Medulla oblongata (tissue), 1 donor: ENCODE data around the gene RILPL1.
"Not testable (repeated sequence)": the region's sequence is repeated elsewhere in the genome, so short reads cannot be mapped to it uniquely, and the experiment has no call there.

Source experiments
- DNase-seq: peaks from one replicate; pipeline ENCODE4 v3.0.0-alpha.2; 2015; ENCODE audit errors: extremely low spot score

Gene RILPL1

DNA sequence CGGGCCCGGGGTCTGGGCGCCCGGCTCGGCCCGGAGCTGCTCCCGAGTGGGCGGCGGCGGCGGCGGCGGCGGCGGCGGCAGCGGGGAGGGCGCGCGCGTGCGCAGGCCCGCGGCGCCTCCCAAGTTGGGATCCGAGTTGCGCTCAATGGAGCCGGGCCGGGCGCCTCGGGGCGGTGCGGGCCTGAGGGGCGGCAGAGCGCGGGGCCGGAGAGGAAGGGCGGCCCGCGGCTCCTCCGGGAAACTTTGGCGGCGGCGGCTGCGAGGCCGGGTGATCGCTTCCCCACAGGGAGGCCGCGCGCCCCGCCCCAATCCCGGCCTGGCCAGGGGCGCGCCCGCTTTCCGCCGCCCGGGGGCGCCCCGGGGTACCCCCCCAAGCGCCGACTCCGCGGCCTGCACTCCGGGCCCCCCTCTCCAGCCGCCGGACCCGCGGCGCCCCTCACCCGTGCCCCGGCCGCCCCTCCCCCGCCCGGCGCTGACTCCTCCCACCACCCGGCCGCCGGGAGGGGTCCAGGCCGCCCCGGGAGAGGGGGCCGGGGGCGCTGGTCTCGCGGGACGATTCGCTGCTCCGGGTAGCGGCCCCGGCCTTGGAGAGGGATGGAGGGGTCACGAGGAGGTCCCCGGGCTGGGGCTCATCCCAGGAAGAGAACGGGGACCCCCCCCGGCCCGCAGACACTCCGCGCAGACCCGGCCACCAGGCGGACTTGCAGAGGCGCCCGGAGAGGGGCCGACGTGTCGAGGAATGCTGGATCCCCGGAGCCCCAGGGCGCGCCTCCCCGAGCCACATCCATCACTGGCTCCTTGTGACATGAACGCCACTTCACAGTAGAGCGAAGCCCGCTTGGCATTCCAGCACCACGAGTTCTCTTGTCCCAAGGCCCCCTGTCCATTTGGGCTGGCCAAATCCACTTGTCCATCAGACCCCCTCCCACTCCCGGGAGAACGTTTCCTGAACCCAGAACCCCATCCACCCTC, at the start of gene RILPL1:
RILPL1 (minus strand) TSS at position 48 of the 972 bp plus-strand sequence. CDS start 237 bp downstream, outside the sequence.
- peak; percentile 62 for DNase-seq

DNA sequence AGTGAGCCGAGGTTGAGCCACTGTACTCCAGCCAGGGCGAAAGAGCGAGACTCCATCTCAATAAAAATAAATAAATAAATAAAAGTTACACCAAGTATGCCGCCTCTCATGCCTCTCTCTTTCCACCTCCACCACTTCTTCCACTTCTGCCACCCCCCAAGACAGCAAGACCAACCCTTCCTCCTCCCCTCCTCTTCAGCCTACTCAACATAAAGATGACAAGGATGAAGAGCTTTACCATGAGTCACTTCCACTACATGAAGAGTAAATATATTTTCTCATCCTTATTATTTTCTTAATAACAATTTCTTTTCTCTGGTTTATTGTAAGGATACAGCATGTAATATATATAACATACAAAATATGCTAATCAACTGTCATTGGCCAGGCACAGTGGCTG, 47.3 kb upstream of the RILPL1 start:
- DNase-seq = no peak

DNA sequence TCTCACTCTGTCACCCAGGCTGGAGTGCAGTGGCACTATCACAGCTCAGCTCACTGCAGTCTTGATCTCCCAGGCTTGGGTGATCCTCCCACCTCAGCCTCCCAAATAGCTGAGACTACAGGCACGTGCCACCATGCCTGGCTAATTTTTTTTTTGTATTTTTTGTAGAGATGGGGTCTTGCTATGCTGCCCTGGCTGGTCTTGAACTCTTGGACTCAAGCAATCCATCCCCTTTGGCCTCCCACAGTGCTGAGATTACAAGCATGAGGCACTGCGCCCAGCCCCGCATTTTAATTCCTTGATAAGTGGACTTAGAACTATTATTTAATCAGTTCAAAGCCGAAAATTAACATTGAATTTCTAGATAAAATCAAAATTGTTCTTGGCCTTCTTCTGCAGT, 45.3 kb upstream of the RILPL1 start:
- not testable (repeated sequence) for DNase-seq

DNA sequence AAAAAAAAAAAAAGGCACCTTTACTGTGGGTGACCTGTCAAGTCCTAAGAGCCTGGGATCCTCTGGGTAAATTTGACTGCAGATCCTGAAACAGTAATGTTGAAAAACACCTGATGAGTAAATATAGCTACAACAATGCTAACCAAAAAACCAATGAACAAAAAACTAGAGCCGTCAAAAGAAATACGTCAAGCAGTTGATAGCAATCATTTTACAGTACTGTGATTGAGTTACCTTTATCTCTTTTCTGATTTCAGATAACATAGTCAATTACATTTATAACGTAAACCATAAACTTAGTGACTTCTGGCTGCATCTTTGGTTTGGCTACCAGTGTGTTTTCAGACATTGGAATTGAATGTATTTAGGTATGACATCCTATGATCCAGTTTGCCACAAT, 44.7 kb upstream of the RILPL1 start:
- DNase-seq = no peak

- DNase-seq = no peak
Measured at GRCh38 chr12:123576611-123577010, 43.1 kb upstream of the RILPL1 start.

DNA sequence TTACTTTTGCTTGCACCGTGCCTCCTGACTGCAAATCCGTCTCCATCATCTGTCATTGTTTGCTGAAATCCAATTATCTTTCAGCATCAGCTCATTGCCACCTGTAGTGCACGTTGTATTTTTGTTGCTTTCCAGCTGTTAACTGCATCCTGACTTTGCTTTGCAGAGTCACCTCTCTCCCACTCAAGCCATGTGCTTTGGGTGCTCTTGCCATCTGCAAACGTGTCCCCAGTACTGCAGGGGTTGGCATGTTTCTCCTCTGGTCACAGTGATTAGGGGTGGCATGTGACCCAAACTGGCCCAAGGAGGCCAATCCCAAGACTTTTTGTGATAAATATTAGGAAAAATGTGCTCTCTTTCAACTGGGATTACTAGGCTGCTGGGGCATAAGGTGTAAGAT, 40.4 kb upstream of the RILPL1 start:
- no peak for DNase-seq

- DNase-seq = no peak
Measured at GRCh38 chr12:123572391-123572790, 38.9 kb upstream of the RILPL1 start.

DNA sequence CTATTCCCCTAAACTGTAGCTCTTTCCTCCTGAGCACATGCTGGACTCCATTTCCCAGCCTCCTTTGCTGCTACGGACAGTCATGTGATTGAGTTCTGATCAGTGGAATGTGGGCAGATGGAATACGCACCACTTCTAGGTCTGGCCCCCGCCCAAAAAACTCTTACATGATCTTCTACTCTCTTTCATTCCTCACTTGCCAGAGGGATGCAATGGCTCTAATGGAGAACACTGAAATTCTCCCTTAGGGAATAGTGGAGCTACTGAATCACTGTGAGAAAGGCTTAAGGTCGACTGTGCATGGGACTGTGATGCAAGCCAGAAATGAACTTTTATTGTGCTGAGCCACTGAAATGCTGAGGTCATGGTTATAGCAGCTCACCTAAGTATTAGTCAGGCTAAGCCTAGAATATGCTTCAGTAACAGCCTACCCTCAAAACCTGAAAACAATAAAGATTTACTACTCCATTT, 37.9 kb upstream of the RILPL1 start:
- peak; percentile 4 for DNase-seq

DNA sequence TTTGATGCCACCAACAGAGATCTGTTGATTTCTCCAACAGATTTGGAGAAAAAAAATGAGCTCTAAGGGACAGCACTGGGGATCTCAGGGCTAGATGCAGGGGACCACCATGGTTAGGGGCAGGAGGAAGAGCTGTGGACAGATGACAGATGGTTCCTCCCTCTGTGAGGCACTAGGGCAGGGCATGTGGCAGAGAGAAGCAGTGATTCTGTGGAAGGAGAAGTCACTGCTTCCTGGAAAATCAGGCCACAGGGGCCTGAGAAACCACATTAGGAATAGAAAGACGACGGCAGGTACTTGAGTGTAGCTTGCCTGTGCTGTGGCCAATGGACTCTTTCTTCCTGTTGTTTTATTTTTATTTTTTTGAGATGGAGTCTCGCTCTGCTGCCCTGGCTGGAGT, 25.9 kb upstream of the RILPL1 start:
- peak; percentile 37 for DNase-seq

DNA sequence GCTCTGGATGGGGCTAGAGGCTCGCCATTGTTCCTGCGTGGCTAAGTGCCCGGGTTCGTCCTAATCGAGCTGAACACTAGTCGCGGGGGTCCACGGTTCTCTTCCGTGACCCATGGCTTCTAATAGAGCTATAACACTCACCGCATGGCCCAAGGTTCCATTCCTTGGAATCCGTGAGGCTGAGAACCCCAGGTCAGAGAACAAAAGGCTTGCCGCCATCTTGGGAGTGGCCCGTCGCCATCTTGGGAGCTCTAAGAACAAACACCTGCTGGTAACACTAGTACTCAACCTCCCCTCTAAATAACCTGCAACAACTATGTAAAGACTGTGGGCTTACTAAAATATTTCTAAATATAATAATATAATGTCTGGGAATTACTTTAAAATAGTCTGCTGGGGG, 25.0 kb upstream of the RILPL1 start:
- not testable (repeated sequence) for DNase-seq

GRCh38 chr12:123554843-123555242, 21.3 kb upstream of the RILPL1 start:
- DNase-seq = not testable (repeated sequence)

DNA sequence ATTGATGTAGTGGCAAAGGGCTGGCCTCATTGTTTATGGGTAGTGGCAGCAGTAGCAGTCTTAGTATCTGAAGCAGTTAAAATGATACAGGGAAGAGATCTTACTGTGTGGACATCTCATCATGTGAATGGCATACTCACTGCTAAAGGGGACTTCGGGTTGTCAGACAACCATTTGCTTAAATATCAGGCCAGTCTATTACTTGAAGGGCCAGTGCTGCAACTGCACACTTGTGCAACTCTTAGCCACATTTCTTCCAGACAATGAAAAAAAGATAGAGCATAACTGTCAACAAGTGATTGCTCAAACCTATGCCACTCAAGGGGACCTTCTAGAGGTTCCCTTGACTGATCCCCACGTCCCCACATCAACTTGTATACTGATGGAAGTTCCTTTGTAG, 20.6 kb upstream of the RILPL1 start:
- not testable (repeated sequence) for DNase-seq

DNA sequence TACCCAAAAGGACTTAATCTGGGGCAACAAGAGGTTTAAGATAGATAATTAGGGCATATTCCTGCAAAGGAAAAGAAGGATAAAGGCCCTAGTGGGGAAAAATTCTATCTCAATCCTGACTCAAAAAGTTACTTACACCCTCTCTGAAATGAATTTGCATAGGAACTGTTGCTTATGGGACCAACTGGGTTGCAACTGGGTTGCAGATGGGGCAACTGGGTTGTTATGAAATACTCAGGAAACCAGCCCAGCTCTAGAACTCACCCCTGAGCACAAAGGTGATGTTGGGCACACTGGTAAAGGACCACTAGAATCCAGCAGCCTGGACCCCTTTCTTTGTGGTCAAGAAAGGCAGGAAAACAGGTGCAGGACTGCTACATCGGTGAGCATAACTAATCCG, 17.2 kb upstream of the RILPL1 start:
- DNase-seq = no peak

DNA sequence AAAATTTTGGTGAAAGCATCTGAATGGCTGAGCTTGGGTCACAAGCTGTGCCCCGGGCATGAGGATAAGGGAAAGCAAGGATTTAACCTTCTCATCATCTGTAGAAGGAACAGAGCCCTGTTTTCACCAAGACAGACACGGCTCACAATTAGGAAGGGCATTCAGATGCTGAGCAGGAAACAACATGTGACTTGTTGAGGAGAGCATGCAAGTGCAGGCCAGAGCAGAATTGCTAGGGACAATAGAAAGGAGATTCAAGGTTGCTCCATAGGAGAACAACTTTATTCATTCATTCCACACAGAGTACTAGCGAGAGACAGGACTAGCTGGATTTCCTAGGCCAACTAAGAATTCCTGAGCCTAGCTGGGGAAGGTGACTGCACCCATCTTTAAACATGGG, 14.6 kb upstream of the RILPL1 start:
- DNase-seq = no peak

DNA sequence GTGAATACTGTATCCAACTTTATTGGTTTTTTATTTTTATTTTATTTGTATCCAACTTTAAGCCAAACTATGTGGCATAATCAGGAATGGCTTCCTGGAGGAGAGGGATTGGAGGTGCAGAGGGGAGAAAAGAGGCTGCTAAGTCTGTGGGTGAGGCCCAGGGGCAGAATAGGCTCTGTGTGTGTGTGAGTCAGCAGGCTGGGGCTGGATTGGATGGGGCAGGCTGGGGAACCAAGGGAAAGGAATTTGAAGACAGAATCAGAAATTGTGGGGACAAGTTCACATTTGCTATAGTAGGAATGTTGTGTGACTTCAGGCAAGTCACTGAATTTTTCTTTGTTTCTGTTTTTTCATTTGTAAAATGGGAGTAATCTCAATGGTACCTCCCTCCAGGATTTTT, 12.8 kb upstream of the RILPL1 start:
- DNase-seq = no peak

DNA sequence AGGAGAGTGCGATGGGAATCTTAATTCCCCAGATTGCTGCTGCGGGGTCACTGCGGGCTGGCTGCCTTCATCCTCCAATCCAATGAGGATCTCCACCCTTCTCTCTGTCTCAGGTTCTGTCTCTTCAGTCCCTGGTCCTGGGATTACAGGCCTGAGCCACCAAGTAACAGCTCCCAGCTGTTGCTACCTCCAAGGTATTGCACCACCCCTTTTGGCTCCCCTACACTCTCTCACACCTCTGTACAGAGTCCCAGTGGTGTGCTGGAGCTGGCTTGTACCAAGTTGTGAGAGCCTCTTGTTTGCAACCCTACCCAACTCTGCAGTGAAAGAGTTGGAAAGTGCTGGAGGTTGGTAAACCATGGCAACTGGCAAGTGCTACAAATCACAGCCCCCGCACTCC, 10.0 kb upstream of the RILPL1 start:
- DNase-seq = no peak

DNA sequence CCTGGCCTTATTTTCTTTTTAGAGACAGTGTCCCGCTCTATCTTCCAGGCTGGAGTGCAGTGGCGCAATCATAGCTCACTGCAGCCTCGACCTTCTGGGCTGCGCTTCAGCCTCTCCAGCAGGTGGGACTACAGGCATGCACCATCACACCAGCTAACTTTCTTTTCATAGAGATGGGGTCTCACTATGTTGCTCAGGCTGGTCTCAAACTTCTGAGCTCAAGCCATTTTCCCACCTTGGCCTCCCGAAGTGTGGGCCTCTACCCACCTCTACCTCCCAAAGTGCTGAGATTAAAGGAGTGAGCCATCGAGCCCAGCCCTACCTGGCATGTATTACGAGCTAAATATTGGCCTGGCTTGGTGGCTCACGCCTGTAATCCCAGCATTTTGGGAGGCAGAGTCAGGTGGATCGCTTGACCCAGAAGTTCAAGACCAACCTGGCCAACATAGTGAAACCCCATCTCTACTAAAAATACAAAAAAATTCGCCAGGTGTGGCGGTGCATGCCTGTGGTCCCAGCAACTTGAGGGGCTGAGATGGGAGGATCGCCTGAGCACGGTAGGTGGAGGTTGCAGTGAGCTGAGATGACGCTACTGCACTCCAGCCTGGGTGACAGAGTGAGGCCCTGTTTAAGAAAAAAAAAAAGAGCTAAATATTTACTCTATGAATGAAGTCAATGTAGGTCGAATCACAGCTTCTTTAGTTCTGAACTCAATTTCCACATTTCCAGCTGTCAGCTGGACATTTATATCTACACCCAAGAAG, 7.6 kb upstream of the RILPL1 start:
- DNase-seq = no peak

- DNase-seq = not testable (repeated sequence)
Measured at GRCh38 chr12:123535952-123536351, 2.4 kb upstream of the RILPL1 start.

DNA sequence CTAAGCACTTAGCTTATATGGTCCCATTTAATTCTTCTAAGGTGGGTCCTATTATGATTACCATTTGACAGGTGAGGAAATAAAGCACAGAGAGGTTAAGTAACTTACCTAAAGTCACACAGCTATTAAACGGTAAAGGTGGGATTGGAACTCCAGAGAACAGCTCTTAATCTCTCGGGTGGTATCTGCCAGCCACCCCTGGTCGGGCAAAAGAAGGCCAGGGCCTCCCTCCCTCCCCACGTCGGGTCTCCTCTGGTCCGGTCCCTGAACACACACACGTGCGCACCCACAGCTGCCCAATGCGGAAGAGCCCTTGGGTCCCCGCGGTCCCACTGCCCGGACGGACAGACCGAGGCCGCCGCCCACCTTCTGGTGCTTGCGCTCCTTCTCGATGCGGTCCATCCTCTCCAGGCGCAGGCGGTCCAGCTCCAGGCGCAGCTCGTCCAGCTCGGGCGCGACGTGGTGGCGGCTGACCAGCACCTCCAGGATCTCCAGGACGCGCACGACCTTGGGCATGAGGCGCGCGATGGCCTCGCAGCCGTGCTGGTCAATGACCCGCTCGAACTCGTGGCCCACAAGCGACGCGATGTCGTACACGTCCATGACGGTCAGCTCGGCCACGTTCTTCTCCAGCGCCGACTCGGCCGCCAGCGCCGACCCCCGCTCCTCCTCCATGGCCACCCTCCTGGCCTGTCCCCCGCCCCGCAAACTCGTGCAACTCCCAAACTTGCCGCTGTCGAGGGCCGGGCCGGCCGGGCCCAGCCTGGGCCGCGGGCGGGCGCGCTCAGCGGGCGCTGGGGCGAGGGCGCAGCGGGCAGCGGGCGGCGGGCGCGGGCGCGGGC, 490 bp downstream of the RILPL1 start:
- DNase-seq = no peak

- peak; percentile 74 for DNase-seq
Measured at GRCh38 chr12:123532019-123532418, 1.5 kb downstream of the RILPL1 start.

GRCh38 chr12:123531091-123531490, 2.4 kb downstream of the RILPL1 start:
- DNase-seq = peak; percentile 57

DNA sequence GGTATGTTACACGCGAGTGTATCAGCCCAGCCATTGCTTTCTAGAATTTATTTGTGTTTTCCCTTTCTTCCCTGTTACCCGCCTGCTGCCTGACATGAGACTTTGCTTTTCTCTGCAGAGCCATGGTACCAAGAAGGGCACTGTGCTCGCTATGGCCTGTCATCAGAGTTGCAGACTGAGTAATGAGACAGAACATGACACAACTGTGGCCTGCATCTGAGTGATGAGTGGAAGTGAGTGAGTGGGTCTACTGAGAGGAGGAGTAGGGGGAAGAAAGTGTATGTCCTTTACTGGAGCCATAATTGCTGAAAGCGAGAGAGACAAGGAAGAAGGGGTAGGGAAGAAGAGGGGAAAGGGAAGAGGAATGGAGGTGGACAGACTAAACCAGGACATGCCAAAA, 2.9 kb downstream of the RILPL1 start:
- peak; percentile 27 for DNase-seq
